Muscle layer of colon (tissue), 2 donors: ENCODE results near the gene FARP1.
A peak's percentile ranks its signal among the peaks of the same experiment; 100 is the strongest.

Experiments
- H3K27ac ChIP-seq: one replicate; pipeline ENCODE4 v1.7.0; 2013; ENCODE audit warnings: low read depth, mild to moderate bottlenecking, low read length, moderate library complexity
- H3K27me3 ChIP-seq, 2 donors: one replicate each; pipeline ENCODE4 v1.7.0; 2013; ENCODE audit warnings: low read length in 2 of 2, mild to moderate bottlenecking in 2 of 2; ENCODE audit not compliant: insufficient read depth in 2 of 2, control insufficient read depth in 1 of 2
- H3K36me3 ChIP-seq: one replicate; pipeline ENCODE4 v1.7.0; 2013; ENCODE audit warnings: mild to moderate bottlenecking, low read length; ENCODE audit not compliant: insufficient read depth
- H3K4me1 ChIP-seq: one replicate; pipeline ENCODE4 v1.7.0; 2013; ENCODE audit warnings: mild to moderate bottlenecking, low read length; ENCODE audit not compliant: insufficient read depth
- H3K4me3 ChIP-seq, 2 donors: one replicate each; pipeline ENCODE4 v1.7.0; 2013; ENCODE audit warnings: low read length in 2 of 2, low read depth in 1 of 2, mild to moderate bottlenecking in 1 of 2, moderate library complexity in 1 of 2
- H3K9ac ChIP-seq: one replicate; pipeline ENCODE4 v1.7.0; 2013; ENCODE audit warnings: low read length
- H3K9me3 ChIP-seq: one replicate; pipeline ENCODE4 v1.7.0; 2013; ENCODE audit warnings: mild to moderate bottlenecking, low read length
- donor health status: abdominal sarcoma.
- donor health status: Adenocarcinoma of cecum.

Gene FARP1

GRCh38 chr13:98348466-98349200 lies 205.7 kb downstream of the FARP1 start:
- peaks cover 4% of the 10 kb centered on the region for H3K36me3 ChIP-seq
- H3K27ac ChIP-seq = peak overlapping the region; percentile 22
- no peak overlapping the region for H3K4me3 ChIP-seq
- no peak overlapping the region for H3K9ac ChIP-seq
- H3K9me3 ChIP-seq = no peaks in the 10 kb centered on the region
- H3K4me1 ChIP-seq = peaks cover 7% of the 10 kb centered on the region
- H3K27me3 ChIP-seq = no peaks in the 10 kb centered on the region

- no peak overlapping the region for H3K4me3 ChIP-seq
- H3K27me3 ChIP-seq = no peaks in the 10 kb centered on the region
- H3K4me1 ChIP-seq = peaks cover 7% of the 10 kb centered on the region
- H3K9ac ChIP-seq = no peak overlapping the region
- H3K27ac ChIP-seq = no peak overlapping the region
- H3K9me3 ChIP-seq = no peaks in the 10 kb centered on the region
- H3K36me3 ChIP-seq = peaks cover 4% of the 10 kb centered on the region
Observed at GRCh38 chr13:98349731-98350305, 206.9 kb downstream of the FARP1 start.

- no peaks in the 10 kb centered on the region for H3K9me3 ChIP-seq
- H3K4me1 ChIP-seq = peaks cover 7% of the 10 kb centered on the region
- H3K9ac ChIP-seq = no peak overlapping the region
- H3K4me3 ChIP-seq = no peak overlapping the region
- H3K27me3 ChIP-seq = no peaks in the 10 kb centered on the region
- peaks cover 4% of the 10 kb centered on the region for H3K36me3 ChIP-seq
- no peak overlapping the region for H3K27ac ChIP-seq
Observed at GRCh38 chr13:98350746-98351330, 207.9 kb downstream of the FARP1 start.

- Histone ChIP-seq H3K27me3 (no peaks in the 10 kb centered on the region), H3K4me1 (peaks cover 7% of the 10 kb centered on the region), H3K36me3 (peaks cover 4% of the 10 kb centered on the region), H3K9ac (no peak overlapping the region), H3K9me3 (no peaks in the 10 kb centered on the region), H3K4me3 (no peak overlapping the region), H3K27ac (no peak overlapping the region)
Observed at GRCh38 chr13:98351636-98352035, 208.7 kb downstream of the FARP1 start.

GRCh38 chr13:98352226-98352625 lies 209.3 kb downstream of the FARP1 start:
- Histone ChIP-seq H3K27me3 (no peaks in the 10 kb centered on the region), H3K9me3 (no peaks in the 10 kb centered on the region), H3K36me3 (peaks cover 4% of the 10 kb centered on the region), H3K4me1 (peaks cover 7% of the 10 kb centered on the region), H3K9ac (no peak overlapping the region), H3K27ac (no peak overlapping the region), H3K4me3 (no peak overlapping the region)

GRCh38 chr13:98353750-98354149 lies 210.9 kb downstream of the FARP1 start:
- H3K27ac ChIP-seq = no peak overlapping the region
- no peaks in the 10 kb centered on the region for H3K4me1 ChIP-seq
- no peaks in the 10 kb centered on the region for H3K36me3 ChIP-seq

GRCh38 chr13:98358937-98359336 lies 216.0 kb downstream of the FARP1 start:
- H3K36me3 ChIP-seq = no peaks in the 10 kb centered on the region
- no peak overlapping the region for H3K27ac ChIP-seq
- H3K4me3 ChIP-seq = no peak overlapping the region
- H3K27me3 ChIP-seq = no peaks in the 10 kb centered on the region
- no peaks in the 10 kb centered on the region for H3K4me1 ChIP-seq
- H3K9me3 ChIP-seq = no peaks in the 10 kb centered on the region
- H3K9ac ChIP-seq = no peak overlapping the region

More at GRCh38 chr13:98353750-98354149, 210.9 kb downstream of the FARP1 start:
- Histone ChIP-seq H3K27me3 (no peaks in the 10 kb centered on the region), H3K4me3 (no peak overlapping the region), H3K9me3 (no peaks in the 10 kb centered on the region), H3K9ac (no peak overlapping the region)

GRCh38 chr13:98360545-98360944 lies 217.7 kb downstream of the FARP1 start:
- H3K36me3 ChIP-seq = no peaks in the 10 kb centered on the region
- H3K27me3 ChIP-seq = no peaks in the 10 kb centered on the region
- H3K4me1 ChIP-seq = no peaks in the 10 kb centered on the region
- H3K9ac ChIP-seq = no peak overlapping the region
- no peak overlapping the region for H3K4me3 ChIP-seq
- no peak overlapping the region for H3K27ac ChIP-seq
- H3K9me3 ChIP-seq = no peaks in the 10 kb centered on the region

GRCh38 chr13:98363326-98363725 lies 220.4 kb downstream of the FARP1 start:
- H3K4me3 ChIP-seq = no peak overlapping the region
- no peaks in the 10 kb centered on the region for H3K27me3 ChIP-seq
- no peaks in the 10 kb centered on the region for H3K9me3 ChIP-seq
- H3K36me3 ChIP-seq = no peaks in the 10 kb centered on the region
- no peak overlapping the region for H3K9ac ChIP-seq
- H3K27ac ChIP-seq = no peak overlapping the region
- H3K4me1 ChIP-seq = no peaks in the 10 kb centered on the region

- Histone ChIP-seq H3K9me3 (no peaks in the 10 kb centered on the region), H3K27ac (no peak overlapping the region), H3K4me3 (no peak overlapping the region), H3K4me1 (no peaks in the 10 kb centered on the region), H3K36me3 (no peaks in the 10 kb centered on the region), H3K9ac (no peak overlapping the region), H3K27me3 (no peaks in the 10 kb centered on the region)
Observed at GRCh38 chr13:98364179-98364578, 221.3 kb downstream of the FARP1 start.

GRCh38 chr13:98364647-98365046 lies 221.8 kb downstream of the FARP1 start:
- Histone ChIP-seq H3K9me3 (no peaks in the 10 kb centered on the region), H3K4me3 (no peak overlapping the region), H3K9ac (no peak overlapping the region), H3K36me3 (no peaks in the 10 kb centered on the region), H3K27me3 (no peaks in the 10 kb centered on the region), H3K4me1 (no peaks in the 10 kb centered on the region), H3K27ac (no peak overlapping the region)
